Prostate gland (tissue), 2 donors: ENCODE measurements around the gene CNTNAP2.

Experiments
- POLR2A ChIP-seq: fragments of 450-650 bp; IDR thresholded peaks from one replicate; pipeline ENCODE4 v1.6.1; 2016; ENCODE audit warnings: antibody characterized with exemption, mild to moderate bottlenecking
- TF ChIP-seq, protein P1 (sequence below), 4 experiments: fragments of 200-600 bp in 2 of 4; fragments of 450-650 bp in 2 of 4; sonication (generic) in 2 of 4; IDR thresholded peaks; 1 replicate in 3 of 4; 2 replicates in 1 of 4; pipeline ENCODE4 v1.5.1; 2016 to 2019; ENCODE audit warnings: antibody characterized with exemption in 4 of 4, mild to moderate bottlenecking in 2 of 4, moderate library complexity in 2 of 4

DNA sequence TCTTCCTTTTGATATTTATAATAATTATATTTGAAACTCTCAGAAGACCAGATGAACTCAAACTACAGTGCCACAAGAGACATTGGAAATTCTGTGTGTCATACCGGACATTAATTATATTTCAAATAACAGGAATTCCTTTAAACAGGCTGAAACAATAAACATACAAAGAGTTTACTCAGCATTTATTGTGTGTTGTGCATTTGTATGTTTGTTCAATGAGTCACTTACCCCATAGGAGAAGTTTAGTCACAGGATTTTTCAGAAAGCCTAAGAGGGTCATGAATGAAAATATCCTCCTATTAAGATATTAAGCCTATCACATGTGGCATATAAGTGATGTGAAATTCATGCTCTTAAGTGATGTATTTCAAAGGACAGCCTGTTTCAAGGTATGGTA is 566.8 kb downstream of the CNTNAP2 start:
- TF ChIP-seq, protein P1, sequence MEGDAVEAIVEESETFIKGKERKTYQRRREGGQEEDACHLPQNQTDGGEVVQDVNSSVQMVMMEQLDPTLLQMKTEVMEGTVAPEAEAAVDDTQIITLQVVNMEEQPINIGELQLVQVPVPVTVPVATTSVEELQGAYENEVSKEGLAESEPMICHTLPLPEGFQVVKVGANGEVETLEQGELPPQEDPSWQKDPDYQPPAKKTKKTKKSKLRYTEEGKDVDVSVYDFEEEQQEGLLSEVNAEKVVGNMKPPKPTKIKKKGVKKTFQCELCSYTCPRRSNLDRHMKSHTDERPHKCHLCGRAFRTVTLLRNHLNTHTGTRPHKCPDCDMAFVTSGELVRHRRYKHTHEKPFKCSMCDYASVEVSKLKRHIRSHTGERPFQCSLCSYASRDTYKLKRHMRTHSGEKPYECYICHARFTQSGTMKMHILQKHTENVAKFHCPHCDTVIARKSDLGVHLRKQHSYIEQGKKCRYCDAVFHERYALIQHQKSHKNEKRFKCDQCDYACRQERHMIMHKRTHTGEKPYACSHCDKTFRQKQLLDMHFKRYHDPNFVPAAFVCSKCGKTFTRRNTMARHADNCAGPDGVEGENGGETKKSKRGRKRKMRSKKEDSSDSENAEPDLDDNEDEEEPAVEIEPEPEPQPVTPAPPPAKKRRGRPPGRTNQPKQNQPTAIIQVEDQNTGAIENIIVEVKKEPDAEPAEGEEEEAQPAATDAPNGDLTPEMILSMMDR (IDR thresholded peaks at IDR 0.05), result no peak
- no peak for TF ChIP-seq POLR2A
